ENCODE data around the gene ACRBP. TPM values are rescaled to one million over a fixed set of nuclear protein-coding genes. Genes with fewer than 3 reads are reported as not detected.

ACRBP gene
- total RNA-seq, 1 experiment from 2014 or later, result 0.54 TPM

DNA sequence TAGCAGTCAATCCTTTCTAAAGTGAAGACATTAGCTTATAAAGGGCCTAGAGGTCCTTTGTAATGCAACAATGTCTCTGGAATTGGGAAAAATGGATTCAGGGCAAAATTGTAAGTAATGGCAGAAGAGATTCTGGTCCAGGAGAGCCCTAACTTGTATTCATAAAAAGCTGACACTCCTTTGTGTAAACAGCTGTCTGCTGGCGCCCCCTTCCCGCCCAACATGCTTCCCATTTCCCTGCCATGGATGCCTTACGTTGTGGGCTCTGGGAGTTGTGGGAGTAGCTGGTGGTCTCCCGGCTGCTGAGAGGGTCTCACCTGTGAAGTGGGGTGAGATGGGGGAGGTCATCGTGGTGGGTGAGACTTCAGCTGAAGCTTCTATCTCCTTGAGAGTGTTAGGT lies 2.3 kb downstream of the ACRBP start:
- peaks cover 3% of the 10 kb centered on the region; the same call in 1 of the 2 replicates for H3K9me3 ChIP-seq (ENCODE audit: control insufficient read depth, insufficient read depth, low read depth, low read length)
- H3K4me1 ChIP-seq (ENCODE audit: control insufficient read depth, insufficient read depth, low read length), result no peaks in the 10 kb centered on the region
- ChIA-PET POLR2A (no interaction called here), CTCF (interaction anchor here (0.6 kb wide), 1 partner anchor 132 kb away, joined by 9 read pairs; no protein-coding TSS in a partner anchor)
- no TSS peak for BruUV-seq (replicated peaks)
- intact Hi-C loops (cut with micrococcal nuclease; ENCODE audit: unreplicated experiment), result no loop called here
- no peak overlapping the region for H3K4me3 ChIP-seq (ENCODE audit: low read depth in 2 of 2, low read length in 2 of 2)
- H3K27me3 ChIP-seq (ENCODE audit: control insufficient read depth, insufficient read depth, low read length), result no peaks in the 10 kb centered on the region
- DNase-seq (ENCODE audit: low read depth, low spot score), result no peak
- TF ChIP-seq TCF7L2 (IDR thresholded peaks at IDR 0.05; ENCODE audit: low read depth, low read length) (no peak), REST (IDR thresholded peaks at IDR 0.05; ENCODE audit: insufficient read depth in 1 of 2, low read depth in 2 of 2, low read length in 1 of 2) (no peak), SIN3A (IDR thresholded peaks at IDR 0.05; ENCODE audit: borderline replicate concordance, insufficient read depth, low read depth, low read length) (no peak), CTCF (IDR thresholded peaks at IDR 0.05) (no peak), POLR2AphosphoS5 (IDR thresholded peaks at IDR 0.05; ENCODE audit: low read depth, low read length) (no peak)
- in situ Hi-C loops (cut with HindIII; ENCODE audit: low pct_unique_long_range_greater_than_20kb, low sequenced_read_pairs), result no loop called here
- no peaks in the 10 kb centered on the region for H3K36me3 ChIP-seq (ENCODE audit: control insufficient read depth, insufficient read depth, low read length)
- H3K27ac ChIP-seq (ENCODE audit: low read length), result no peak overlapping the region
- ATAC-seq, result no peak

- ChIA-PET POLR2A (no interaction called here), CTCF (no interaction called here)
- no TSS peak for BruUV-seq (replicated peaks)
- Histone ChIP-seq H3K4me3 (ENCODE audit: low read depth in 2 of 2, low read length in 2 of 2) (no peak overlapping the region), H3K9me3 (ENCODE audit: control insufficient read depth, insufficient read depth, low read depth, low read length) (peaks cover 3% of the 10 kb centered on the region; the same call in 1 of the 2 replicates), H3K27ac (ENCODE audit: low read length) (no peak overlapping the region), H3K27me3 (ENCODE audit: control insufficient read depth, insufficient read depth, low read length) (no peaks in the 10 kb centered on the region), H3K36me3 (ENCODE audit: control insufficient read depth, insufficient read depth, low read length) (no peaks in the 10 kb centered on the region), H3K4me1 (ENCODE audit: control insufficient read depth, insufficient read depth, low read length) (no peaks in the 10 kb centered on the region)
- in situ Hi-C loops (cut with HindIII; ENCODE audit: low pct_unique_long_range_greater_than_20kb, low sequenced_read_pairs) (no loop called here), intact Hi-C loops (cut with micrococcal nuclease; ENCODE audit: unreplicated experiment) (no loop called here)
- DNase-seq (ENCODE audit: low read depth, low spot score), result no peak
- no peak for ATAC-seq
- no peak for TF ChIP-seq SIN3A (IDR thresholded peaks at IDR 0.05; ENCODE audit: borderline replicate concordance, insufficient read depth, low read depth, low read length)
- TF ChIP-seq REST (IDR thresholded peaks at IDR 0.05; ENCODE audit: insufficient read depth in 1 of 2, low read depth in 2 of 2, low read length in 1 of 2), result no peak
- no peak for TF ChIP-seq CTCF (IDR thresholded peaks at IDR 0.05)
- TF ChIP-seq TCF7L2 (IDR thresholded peaks at IDR 0.05; ENCODE audit: low read depth, low read length), result no peak
- TF ChIP-seq POLR2AphosphoS5 (IDR thresholded peaks at IDR 0.05; ENCODE audit: low read depth, low read length), result no peak
Observed at GRCh38 chr12:6644257-6644596, 3.0 kb downstream of the ACRBP start.

All from Panc1 (cell line).